ENCODE results near the gene BAHCC1.
A peak's percentile ranks its signal among the peaks of the same experiment; 100 is the strongest.

The BAHCC1 gene

GRCh38 chr17:81499601-81499970 lies 104.3 kb downstream of the BAHCC1 start (continued):
- no peak for TF ChIP-seq POU6F1 (CRISPR knock-in tag; IDR thresholded peaks at IDR 0.05; ENCODE audit: borderline replicate concordance, low read depth)

GRCh38 chr17:81500047-81500446 lies 104.8 kb downstream of the BAHCC1 start:
- ATAC-seq, result peak; percentile 17; the same call in 2 of the 3 replicates
- TF ChIP-seq RARB (CRISPR knock-in tag; IDR thresholded peaks at IDR 0.05) (no peak), CSDC2 (CRISPR knock-in tag; IDR thresholded peaks at IDR 0.05) (no peak), ARNTL (CRISPR knock-in tag; IDR thresholded peaks at IDR 0.05; ENCODE audit: borderline replicate concordance, low read depth) (no peak), POU6F1 (CRISPR knock-in tag; IDR thresholded peaks at IDR 0.05; ENCODE audit: borderline replicate concordance, low read depth) (no peak), ZFP3 (CRISPR knock-in tag; IDR thresholded peaks at IDR 0.05) (no peak), ESRRG (CRISPR knock-in tag; IDR thresholded peaks at IDR 0.05) (no peak), ZFP30 (CRISPR knock-in tag; IDR thresholded peaks at IDR 0.05) (no peak), ZNF70 (CRISPR knock-in tag; IDR thresholded peaks at IDR 0.05) (no peak), ZNF8 (CRISPR knock-in tag; IDR thresholded peaks at IDR 0.05) (no peak), OSR1 (CRISPR knock-in tag; IDR thresholded peaks at IDR 0.05) (no peak), TSHZ2 (CRISPR knock-in tag; IDR thresholded peaks at IDR 0.05) (no peak)

- no peak for ATAC-seq
- TF ChIP-seq OSR1 (CRISPR knock-in tag; IDR thresholded peaks at IDR 0.05), result no peak
- no peak for TF ChIP-seq RARB (CRISPR knock-in tag; IDR thresholded peaks at IDR 0.05)
- TF ChIP-seq TSHZ2 (CRISPR knock-in tag; IDR thresholded peaks at IDR 0.05), result no peak
- no peak for TF ChIP-seq ZNF8 (CRISPR knock-in tag; IDR thresholded peaks at IDR 0.05)
- TF ChIP-seq ZFP30 (CRISPR knock-in tag; IDR thresholded peaks at IDR 0.05), result no peak
- TF ChIP-seq ZNF70 (CRISPR knock-in tag; IDR thresholded peaks at IDR 0.05), result no peak
- no peak for TF ChIP-seq TCF4 (CRISPR knock-in tag; IDR thresholded peaks at IDR 0.05; ENCODE audit: borderline replicate concordance)
- TF ChIP-seq SNAI2 (CRISPR knock-in tag; IDR thresholded peaks at IDR 0.05), result no peak
- TF ChIP-seq ESRRG (CRISPR knock-in tag; IDR thresholded peaks at IDR 0.05), result no peak
- no peak for TF ChIP-seq PPARA (CRISPR knock-in tag; IDR thresholded peaks at IDR 0.05; ENCODE audit: borderline replicate concordance)
- no peak for TF ChIP-seq CREB5 (CRISPR knock-in tag; IDR thresholded peaks at IDR 0.05; ENCODE audit: low read depth)
- TF ChIP-seq ZC3H10 (CRISPR knock-in tag; IDR thresholded peaks at IDR 0.05), result no peak
- no peak for TF ChIP-seq TOX (CRISPR knock-in tag; IDR thresholded peaks at IDR 0.05; ENCODE audit: borderline replicate concordance)
Measured at GRCh38 chr17:81502471-81503017, 107.3 kb downstream of the BAHCC1 start.

GRCh38 chr17:81503619-81504018 lies 108.4 kb downstream of the BAHCC1 start:
- ATAC-seq, result no peak
- TF ChIP-seq ZNF70 (CRISPR knock-in tag; IDR thresholded peaks at IDR 0.05) (no peak), ZFP3 (CRISPR knock-in tag; IDR thresholded peaks at IDR 0.05) (no peak), ESRRG (CRISPR knock-in tag; IDR thresholded peaks at IDR 0.05) (no peak), RARB (CRISPR knock-in tag; IDR thresholded peaks at IDR 0.05) (no peak), BACH2 (CRISPR knock-in tag; IDR thresholded peaks at IDR 0.05; ENCODE audit: borderline replicate concordance) (no peak), SNAI2 (CRISPR knock-in tag; IDR thresholded peaks at IDR 0.05) (no peak), CSRNP3 (CRISPR knock-in tag; IDR thresholded peaks at IDR 0.05) (no peak), ISL1 (CRISPR knock-in tag; IDR thresholded peaks at IDR 0.05) (no peak), ZNF565 (CRISPR knock-in tag; conservative IDR thresholded peaks at IDR 0.05; ENCODE audit: low read depth) (no peak), CREB5 (CRISPR knock-in tag; IDR thresholded peaks at IDR 0.05; ENCODE audit: low read depth) (no peak), ZC3H10 (CRISPR knock-in tag; IDR thresholded peaks at IDR 0.05) (no peak), CSDC2 (CRISPR knock-in tag; IDR thresholded peaks at IDR 0.05) (no peak), ARNTL (CRISPR knock-in tag; IDR thresholded peaks at IDR 0.05; ENCODE audit: borderline replicate concordance, low read depth) (no peak), PPARA (CRISPR knock-in tag; IDR thresholded peaks at IDR 0.05; ENCODE audit: borderline replicate concordance) (no peak)

All from SK-N-SH treated with all-trans-retinoic acid at 6 μM for 48 hours (cell line).